ENCODE data around the gene MYH7.

DNA sequence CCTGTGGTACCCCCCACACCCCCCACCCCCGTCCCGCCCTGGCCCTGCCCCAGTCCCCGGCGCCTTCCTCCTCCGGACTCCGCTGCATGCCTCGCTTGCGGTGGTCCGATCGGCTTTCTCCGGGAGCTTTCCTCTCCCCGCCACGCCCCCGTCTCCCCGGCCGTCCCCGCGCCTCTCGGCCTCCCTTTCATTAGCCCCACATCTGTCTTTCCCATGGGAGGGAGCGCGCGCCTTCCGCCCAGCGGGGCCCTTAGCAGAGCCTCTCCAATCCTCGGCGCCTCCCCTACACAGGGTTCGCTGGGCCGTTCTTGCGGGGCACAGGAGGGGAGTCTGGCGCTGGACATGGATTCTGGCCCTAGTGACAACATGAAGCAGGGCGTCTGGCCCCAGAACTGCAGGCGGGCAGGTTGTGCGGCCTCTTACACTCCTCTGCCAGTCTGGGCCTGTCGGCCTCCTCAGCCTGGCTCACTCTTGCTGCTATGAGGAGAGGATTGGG is 69.0 kb downstream of the MYH7 start:
- TF ChIP-seq, protein P1, sequence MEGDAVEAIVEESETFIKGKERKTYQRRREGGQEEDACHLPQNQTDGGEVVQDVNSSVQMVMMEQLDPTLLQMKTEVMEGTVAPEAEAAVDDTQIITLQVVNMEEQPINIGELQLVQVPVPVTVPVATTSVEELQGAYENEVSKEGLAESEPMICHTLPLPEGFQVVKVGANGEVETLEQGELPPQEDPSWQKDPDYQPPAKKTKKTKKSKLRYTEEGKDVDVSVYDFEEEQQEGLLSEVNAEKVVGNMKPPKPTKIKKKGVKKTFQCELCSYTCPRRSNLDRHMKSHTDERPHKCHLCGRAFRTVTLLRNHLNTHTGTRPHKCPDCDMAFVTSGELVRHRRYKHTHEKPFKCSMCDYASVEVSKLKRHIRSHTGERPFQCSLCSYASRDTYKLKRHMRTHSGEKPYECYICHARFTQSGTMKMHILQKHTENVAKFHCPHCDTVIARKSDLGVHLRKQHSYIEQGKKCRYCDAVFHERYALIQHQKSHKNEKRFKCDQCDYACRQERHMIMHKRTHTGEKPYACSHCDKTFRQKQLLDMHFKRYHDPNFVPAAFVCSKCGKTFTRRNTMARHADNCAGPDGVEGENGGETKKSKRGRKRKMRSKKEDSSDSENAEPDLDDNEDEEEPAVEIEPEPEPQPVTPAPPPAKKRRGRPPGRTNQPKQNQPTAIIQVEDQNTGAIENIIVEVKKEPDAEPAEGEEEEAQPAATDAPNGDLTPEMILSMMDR (IDR thresholded peaks at IDR 0.05; ENCODE audit: insufficient read depth, low read depth, low read length), result no peak
- TF ChIP-seq EZH2 (IDR thresholded peaks at IDR 0.05; ENCODE audit: insufficient read depth, low read length), result peak; percentile 13

Measured in astrocyte (in vitro differentiated cells and primary cell).